DND-41 (cell line): Measurements from ENCODE around the gene KCNK17.

Source experiments
- ATAC-seq: fragments of 200-7000 bp; cut with Tn5 transposase; 3 replicates; pipeline ENCODE4 v1.9.1; 2021; ENCODE audit warnings: low read depth; ENCODE audit not compliant: insufficient read depth
- DNase-seq: peaks from one replicate; pipeline ENCODE4 v3.0.0-alpha.2; 2020
- H2AFZ ChIP-seq: 2 replicates; pipeline ENCODE4 v1.6.0; 2012; ENCODE audit warnings: low read depth, low read length
- H3K27ac ChIP-seq: 2 replicates; pipeline ENCODE4 v1.5.1; 2012; ENCODE audit warnings: low read length, inconsistent platforms
- H3K27me3 ChIP-seq: fragments of 200-600 bp; sonication (generic); 2 replicates; pipeline ENCODE4 v1.6.0; 2012; ENCODE audit warnings: low read length, mild to moderate bottlenecking, inconsistent platforms; ENCODE audit not compliant: insufficient read depth, poor library complexity
- H3K36me3 ChIP-seq: 2 replicates; pipeline ENCODE4 v1.5.1; 2012; ENCODE audit warnings: low read length, inconsistent platforms; ENCODE audit not compliant: insufficient read depth
- H3K4me1 ChIP-seq: 2 replicates; pipeline ENCODE4 v1.5.1; 2012; ENCODE audit warnings: mild to moderate bottlenecking, low read length; ENCODE audit not compliant: insufficient read depth
- H3K4me2 ChIP-seq: 2 replicates; pipeline ENCODE4 v1.6.0; 2012; ENCODE audit warnings: mild to moderate bottlenecking, moderate library complexity, low read length, inconsistent platforms; ENCODE audit not compliant: insufficient read depth
- H3K4me3 ChIP-seq, 2 experiments: fragments of 200-600 bp in 1 of 2; shearing (Covaris generic) in 1 of 2; 2 replicates each; pipeline ENCODE4 v1.5.1; 2012 to 2016; ENCODE audit warnings: inconsistent platforms in 2 of 2, low read length in 2 of 2, mild to moderate bottlenecking in 2 of 2, low read depth in 1 of 2, moderate library complexity in 1 of 2
- H3K79me2 ChIP-seq: 2 replicates; pipeline ENCODE4 v1.6.0; 2012; ENCODE audit warnings: low read length, inconsistent platforms; ENCODE audit not compliant: insufficient read depth
- H3K9ac ChIP-seq: 2 replicates; pipeline ENCODE4 v1.6.0; 2012; ENCODE audit warnings: low read depth, mild to moderate bottlenecking, inconsistent platforms, low read length, moderate library complexity
- H3K9me3 ChIP-seq: 2 replicates; pipeline ENCODE4 v1.5.1; 2012; ENCODE audit warnings: low read length, moderate library complexity, mild to moderate bottlenecking, inconsistent platforms; ENCODE audit not compliant: insufficient read depth, severe bottlenecking
- H4K20me1 ChIP-seq: 2 replicates; pipeline ENCODE4 v1.6.0; 2012; ENCODE audit warnings: low read length; ENCODE audit not compliant: insufficient read depth
- EZH2 ChIP-seq: IDR thresholded peaks from 3 replicates; pipeline ENCODE4 v1.6.1; 2012; ENCODE audit warnings: borderline replicate concordance, low read depth, mild to moderate bottlenecking, moderate library complexity, low read length, inconsistent platforms; ENCODE audit not compliant: severe bottlenecking
- TF ChIP-seq, protein P1 (sequence below): IDR thresholded peaks from 2 replicates; pipeline ENCODE4 v1.5.1; 2012; ENCODE audit warnings: borderline replicate concordance, low read length, moderate library complexity, mild to moderate bottlenecking; ENCODE audit not compliant: poor library complexity, severe bottlenecking; ENCODE audit errors: extremely low read depth

The KCNK17 gene

DNA sequence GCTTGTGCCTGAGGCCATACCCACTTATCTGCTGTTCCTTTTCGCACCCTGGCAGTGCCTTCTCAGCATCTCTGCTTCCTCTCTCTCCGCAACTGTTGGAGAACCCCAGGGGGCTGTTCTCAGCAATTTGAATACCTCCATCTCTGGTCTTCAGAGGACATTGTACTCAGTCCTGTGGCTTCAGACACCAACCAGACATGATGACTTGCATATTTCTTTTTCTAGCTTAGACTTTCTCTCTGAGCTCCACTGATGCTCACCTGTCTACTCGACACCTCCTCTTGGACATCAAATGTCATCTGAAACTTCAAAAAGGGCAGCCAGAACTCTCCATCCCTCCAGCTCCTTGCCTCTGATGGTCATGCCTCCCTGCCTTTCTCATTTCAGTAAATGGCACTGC is 27.1 kb upstream of the KCNK17 start:
- Histone ChIP-seq H3K36me3 (no peaks in the 10 kb centered on the region), H3K9ac (no peak overlapping the region), H3K27ac (no peak overlapping the region), H3K79me2 (no peaks in the 10 kb centered on the region), H3K4me3 (no peak overlapping the region), H2AFZ (no peak overlapping the region), H3K4me1 (no peaks in the 10 kb centered on the region), H3K27me3 (peaks cover 5% of the 10 kb centered on the region), H3K4me2 (no peak overlapping the region), H4K20me1 (no peaks in the 10 kb centered on the region; the same call in 1 of the 2 replicates), H3K9me3 (no peaks in the 10 kb centered on the region)
- DNase-seq (no peak), ATAC-seq (no peak)
- TF ChIP-seq, protein P1, sequence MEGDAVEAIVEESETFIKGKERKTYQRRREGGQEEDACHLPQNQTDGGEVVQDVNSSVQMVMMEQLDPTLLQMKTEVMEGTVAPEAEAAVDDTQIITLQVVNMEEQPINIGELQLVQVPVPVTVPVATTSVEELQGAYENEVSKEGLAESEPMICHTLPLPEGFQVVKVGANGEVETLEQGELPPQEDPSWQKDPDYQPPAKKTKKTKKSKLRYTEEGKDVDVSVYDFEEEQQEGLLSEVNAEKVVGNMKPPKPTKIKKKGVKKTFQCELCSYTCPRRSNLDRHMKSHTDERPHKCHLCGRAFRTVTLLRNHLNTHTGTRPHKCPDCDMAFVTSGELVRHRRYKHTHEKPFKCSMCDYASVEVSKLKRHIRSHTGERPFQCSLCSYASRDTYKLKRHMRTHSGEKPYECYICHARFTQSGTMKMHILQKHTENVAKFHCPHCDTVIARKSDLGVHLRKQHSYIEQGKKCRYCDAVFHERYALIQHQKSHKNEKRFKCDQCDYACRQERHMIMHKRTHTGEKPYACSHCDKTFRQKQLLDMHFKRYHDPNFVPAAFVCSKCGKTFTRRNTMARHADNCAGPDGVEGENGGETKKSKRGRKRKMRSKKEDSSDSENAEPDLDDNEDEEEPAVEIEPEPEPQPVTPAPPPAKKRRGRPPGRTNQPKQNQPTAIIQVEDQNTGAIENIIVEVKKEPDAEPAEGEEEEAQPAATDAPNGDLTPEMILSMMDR: no peak
- TF ChIP-seq EZH2: no peak

DNA sequence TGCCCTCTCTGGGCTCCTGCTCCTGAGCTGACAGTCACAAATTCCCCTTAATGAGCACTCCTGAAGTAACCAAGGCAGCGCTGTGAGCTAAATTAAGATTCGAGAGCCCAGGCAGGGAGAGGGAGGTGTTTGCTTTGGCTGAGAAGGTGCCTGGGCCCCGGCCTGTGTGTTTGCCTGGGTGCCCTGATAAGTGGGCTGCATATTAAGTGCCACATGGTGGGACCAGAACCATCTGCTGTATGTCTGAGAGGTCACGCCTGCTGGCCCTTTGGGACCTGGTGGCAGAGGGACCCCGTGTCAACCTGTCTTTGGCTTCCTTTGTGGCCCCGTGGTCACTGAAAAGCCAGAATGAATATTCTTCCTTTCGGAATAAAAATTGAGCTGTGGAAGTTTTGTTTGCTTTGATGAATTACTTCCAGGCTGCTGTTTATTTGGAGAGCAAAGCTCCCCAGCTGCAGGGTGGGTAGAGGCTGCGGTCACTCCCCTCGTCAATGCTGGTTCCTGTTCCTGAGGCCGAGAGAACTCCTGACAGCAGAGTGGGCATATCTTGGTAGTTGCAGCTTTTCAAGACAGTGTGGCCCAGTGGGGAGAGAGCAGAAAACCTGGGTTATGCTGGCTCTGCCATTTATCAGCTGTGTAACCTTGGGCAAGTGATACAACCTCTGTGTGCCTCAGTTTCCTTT is 25.8 kb upstream of the KCNK17 start:
- Histone ChIP-seq H3K27ac (no peak overlapping the region), H3K36me3 (no peaks in the 10 kb centered on the region), H3K9ac (no peak overlapping the region), H4K20me1 (no peaks in the 10 kb centered on the region; the same call in 1 of the 2 replicates), H3K79me2 (no peaks in the 10 kb centered on the region), H3K4me2 (no peak overlapping the region), H3K27me3 (peaks cover 5% of the 10 kb centered on the region), H3K4me1 (no peaks in the 10 kb centered on the region), H2AFZ (no peak overlapping the region), H3K9me3 (no peaks in the 10 kb centered on the region), H3K4me3 (no peak overlapping the region)
- ATAC-seq (no peak), DNase-seq (no peak)
- TF ChIP-seq EZH2: no peak
- TF ChIP-seq, protein P1: no peak

DNA sequence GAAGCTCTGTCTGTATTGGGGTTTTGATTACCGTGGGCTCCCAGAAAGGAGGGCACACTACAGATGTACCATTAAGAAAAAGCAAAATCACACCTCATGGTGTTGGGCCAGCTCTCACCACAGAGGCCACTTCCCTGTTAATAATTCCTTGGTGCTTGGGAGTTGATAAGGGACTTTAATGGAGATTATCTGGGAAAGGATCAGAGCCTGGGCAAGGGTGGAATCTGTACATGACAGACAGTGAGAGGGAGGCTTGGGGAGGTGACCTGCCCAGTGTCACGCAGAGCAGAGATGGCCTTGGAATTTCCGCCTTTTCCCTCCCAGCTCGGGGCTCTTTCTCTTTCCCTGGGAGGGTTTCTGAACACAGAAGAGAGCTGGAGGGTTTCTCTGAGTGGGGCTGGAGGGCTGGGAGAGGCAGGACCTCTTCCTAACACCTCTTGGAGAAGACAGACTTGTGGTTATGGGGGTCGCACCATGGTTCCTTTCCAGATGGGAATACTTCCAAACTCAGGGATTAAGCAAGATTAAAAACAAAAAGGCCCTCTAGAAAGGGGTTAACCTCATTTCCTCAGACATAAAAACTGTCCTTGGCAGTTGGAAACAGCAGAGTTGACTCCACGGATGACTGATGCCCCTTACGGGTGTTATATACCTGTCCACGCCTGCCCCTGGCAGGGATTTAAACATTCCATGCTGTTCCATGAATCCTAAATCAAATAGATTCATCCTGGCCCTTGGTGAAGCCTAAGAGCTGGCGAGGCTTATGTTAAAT is 25.1 kb upstream of the KCNK17 start:
- Histone ChIP-seq H2AFZ (no peak overlapping the region), H3K4me3 (no peak overlapping the region), H3K36me3 (no peaks in the 10 kb centered on the region), H3K4me1 (no peaks in the 10 kb centered on the region), H3K27me3 (peaks cover 5% of the 10 kb centered on the region), H3K27ac (no peak overlapping the region), H3K4me2 (no peak overlapping the region), H3K9ac (no peak overlapping the region), H4K20me1 (no peaks in the 10 kb centered on the region; the same call in 1 of the 2 replicates), H3K79me2 (no peaks in the 10 kb centered on the region), H3K9me3 (no peaks in the 10 kb centered on the region)
- ATAC-seq (no peak), DNase-seq (no peak)
- no peak for TF ChIP-seq EZH2
- TF ChIP-seq, protein P1: no peak
